ENCODE results near the gene GPC6. TPM values are rescaled to one million over a fixed set of nuclear protein-coding genes. Genes with fewer than 3 reads are reported as not detected.
"Not testable (repeated sequence)": the region's sequence is repeated elsewhere in the genome, so short reads cannot be mapped to it uniquely, and the experiment has no call there.

Gene GPC6
- polyA plus RNA-seq, 4 donors = 0.22 to 45.0 (median 1.4) TPM

- FAIRE-seq = no peak
- H3K36me3 ChIP-seq (ENCODE audit: control insufficient read depth in 3 of 3, insufficient read depth in 2 of 3, low read depth in 1 of 3, low read length in 3 of 3) = no peaks in the 10 kb centered on the region
- WGBS, 3 donors = 80 to 82% (median 80%) methylated on average over 4 of the region's 4 CpGs
Measured at GRCh38 chr13:93480553-93481106, 254.0 kb downstream of the GPC6 start.

GRCh38 chr13:93496117-93496516 lies 269.5 kb downstream of the GPC6 start:
- not testable (repeated sequence) for DNase-seq; H3K4me3 ChIP-seq (ENCODE audit: low read depth in 1 of 3, low read length in 3 of 3); H3K27ac ChIP-seq (ENCODE audit: low read depth in 1 of 3, low read length in 2 of 3); H3K36me3 ChIP-seq (ENCODE audit: control insufficient read depth in 3 of 3, insufficient read depth in 2 of 3, low read depth in 1 of 3, low read length in 3 of 3); H3K27me3 ChIP-seq (ENCODE audit: control insufficient read depth in 3 of 3, insufficient read depth in 3 of 3, low read length in 3 of 3); H3K9me3 ChIP-seq (ENCODE audit: control insufficient read depth in 2 of 2, insufficient read depth in 1 of 2, low read depth in 1 of 2, low read length in 1 of 2); FAIRE-seq; H3K4me1 ChIP-seq (ENCODE audit: control insufficient read depth in 3 of 3, insufficient read depth in 2 of 3, low read depth in 1 of 3, low read length in 2 of 3)
- WGBS, 3 donors = 84 to 88% (median 87%) methylated on average over 21 of the region's 21 CpGs

More at GRCh38 chr13:93480553-93481106, 254.0 kb downstream of the GPC6 start:
- no peaks in the 10 kb centered on the region for H3K9me3 ChIP-seq (ENCODE audit: control insufficient read depth in 2 of 2, insufficient read depth in 1 of 2, low read depth in 1 of 2, low read length in 1 of 2)
- no peaks in the 10 kb centered on the region for H3K27me3 ChIP-seq (ENCODE audit: control insufficient read depth in 3 of 3, insufficient read depth in 3 of 3, low read length in 3 of 3)
- no peak for DNase-seq
- no peak overlapping the region for H3K4me3 ChIP-seq (ENCODE audit: low read depth in 1 of 3, low read length in 3 of 3)
- no peak overlapping the region for H3K27ac ChIP-seq (ENCODE audit: low read depth in 1 of 3, low read length in 2 of 3)
- no peaks in the 10 kb centered on the region for H3K4me1 ChIP-seq (ENCODE audit: control insufficient read depth in 3 of 3, insufficient read depth in 2 of 3, low read depth in 1 of 3, low read length in 2 of 3)

DNA sequence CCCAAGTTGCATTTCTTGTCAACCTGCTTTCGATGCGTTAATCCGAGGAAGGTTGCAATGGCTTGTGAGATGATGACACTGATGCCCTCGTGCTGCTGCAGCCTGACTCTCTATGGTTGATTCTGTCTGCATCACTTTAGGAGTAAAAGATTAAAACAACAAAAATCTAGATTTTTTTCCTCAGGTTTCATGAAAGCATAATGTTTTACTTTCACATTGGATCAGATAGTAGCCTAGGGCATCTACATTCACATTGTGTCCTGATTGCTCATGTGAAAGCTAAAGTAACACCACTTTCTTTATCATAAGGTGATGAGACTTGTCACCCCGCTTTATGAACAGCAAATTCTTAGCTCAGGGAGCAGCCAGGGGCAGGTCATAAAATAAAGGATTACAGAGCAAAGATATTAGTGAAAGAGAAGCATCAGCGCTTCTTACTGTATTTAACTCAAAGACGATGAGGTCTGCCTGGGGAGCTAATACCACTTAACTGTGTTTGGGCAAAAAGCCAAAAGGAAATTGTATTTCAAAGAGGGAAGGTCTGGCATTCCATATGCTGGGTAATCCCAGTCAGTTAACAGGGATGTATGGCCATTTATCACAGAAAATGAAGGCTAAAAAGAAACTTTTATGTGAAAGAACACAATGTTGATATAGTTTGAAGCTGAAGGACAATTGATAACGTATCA lies 270.5 kb downstream of the GPC6 start:
- Histone ChIP-seq H3K27me3 (ENCODE audit: control insufficient read depth in 3 of 3, insufficient read depth in 3 of 3, low read length in 3 of 3) (no peaks in the 10 kb centered on the region), H3K4me3 (ENCODE audit: low read depth in 1 of 3, low read length in 3 of 3) (no peak overlapping the region), H3K9me3 (ENCODE audit: control insufficient read depth in 2 of 2, insufficient read depth in 1 of 2, low read depth in 1 of 2, low read length in 1 of 2) (peaks cover 0 to 3% of the 10 kb centered on the region in 2 donors), H3K36me3 (ENCODE audit: control insufficient read depth in 3 of 3, insufficient read depth in 2 of 3, low read depth in 1 of 3, low read length in 3 of 3) (no peaks in the 10 kb centered on the region), H3K4me1 (ENCODE audit: control insufficient read depth in 3 of 3, insufficient read depth in 2 of 3, low read depth in 1 of 3, low read length in 2 of 3) (no peaks in the 10 kb centered on the region), H3K27ac (ENCODE audit: low read depth in 1 of 3, low read length in 2 of 3) (no peak overlapping the region)
- WGBS, 3 donors = 64 to 71% (median 65%) methylated on average over 8 of the region's 8 CpGs
- no peak for FAIRE-seq
- peak in 1 of 2 donors; percentile 11 for DNase-seq

GRCh38 chr13:93499991-93500390 lies 273.4 kb downstream of the GPC6 start:
- no peaks in the 10 kb centered on the region for H3K27me3 ChIP-seq (ENCODE audit: control insufficient read depth in 3 of 3, insufficient read depth in 3 of 3, low read length in 3 of 3)
- no peak overlapping the region for H3K4me3 ChIP-seq (ENCODE audit: low read depth in 1 of 3, low read length in 3 of 3)
- H3K9me3 ChIP-seq (ENCODE audit: control insufficient read depth in 2 of 2, insufficient read depth in 1 of 2, low read depth in 1 of 2, low read length in 1 of 2) = peaks cover 0 to 3% of the 10 kb centered on the region in 2 donors
- no peaks in the 10 kb centered on the region for H3K36me3 ChIP-seq (ENCODE audit: control insufficient read depth in 3 of 3, insufficient read depth in 2 of 3, low read depth in 1 of 3, low read length in 3 of 3)
- H3K27ac ChIP-seq (ENCODE audit: low read depth in 1 of 3, low read length in 2 of 3) = no peak overlapping the region
- FAIRE-seq = no peak
- DNase-seq = no peak
- 35 to 53% (median 53%) methylated on average over 5 of the region's 5 CpGs for WGBS, 3 donors
- no peaks in the 10 kb centered on the region for H3K4me1 ChIP-seq (ENCODE audit: control insufficient read depth in 3 of 3, insufficient read depth in 2 of 3, low read depth in 1 of 3, low read length in 2 of 3)

DNA sequence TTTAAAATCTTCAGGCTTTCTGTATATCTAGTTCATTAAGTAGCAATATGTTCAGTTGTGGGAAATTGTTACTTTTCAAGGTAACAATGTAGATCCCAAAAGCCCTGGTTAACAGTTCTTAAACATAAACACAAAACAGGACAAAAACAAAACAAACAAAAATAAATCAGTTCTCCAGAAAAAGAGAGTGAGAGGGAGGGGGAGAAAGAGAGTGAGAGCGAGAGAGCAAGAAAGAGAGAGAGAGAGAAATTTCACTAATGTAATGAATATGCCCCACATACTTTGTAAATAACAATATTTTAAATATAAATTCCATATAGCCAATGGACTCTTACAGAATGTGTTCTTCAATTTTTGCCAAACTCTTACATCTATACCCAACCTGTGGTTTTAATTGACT lies 275.5 kb downstream of the GPC6 start:
- Histone ChIP-seq H3K4me1 (ENCODE audit: control insufficient read depth in 3 of 3, insufficient read depth in 2 of 3, low read depth in 1 of 3, low read length in 2 of 3) (no peaks in the 10 kb centered on the region), H3K27ac (ENCODE audit: low read depth in 1 of 3, low read length in 2 of 3) (no peak overlapping the region), H3K36me3 (ENCODE audit: control insufficient read depth in 3 of 3, insufficient read depth in 2 of 3, low read depth in 1 of 3, low read length in 3 of 3) (no peaks in the 10 kb centered on the region), H3K9me3 (ENCODE audit: control insufficient read depth in 2 of 2, insufficient read depth in 1 of 2, low read depth in 1 of 2, low read length in 1 of 2) (peaks cover 0 to 3% of the 10 kb centered on the region in 2 donors), H3K4me3 (ENCODE audit: low read depth in 1 of 3, low read length in 3 of 3) (no peak overlapping the region), H3K27me3 (ENCODE audit: control insufficient read depth in 3 of 3, insufficient read depth in 3 of 3, low read length in 3 of 3) (no peaks in the 10 kb centered on the region)
- 79 to 88% (median 88%) methylated on average over 1 of the region's 1 CpG for WGBS, 3 donors
- DNase-seq (no peak), FAIRE-seq (no peak)

DNA sequence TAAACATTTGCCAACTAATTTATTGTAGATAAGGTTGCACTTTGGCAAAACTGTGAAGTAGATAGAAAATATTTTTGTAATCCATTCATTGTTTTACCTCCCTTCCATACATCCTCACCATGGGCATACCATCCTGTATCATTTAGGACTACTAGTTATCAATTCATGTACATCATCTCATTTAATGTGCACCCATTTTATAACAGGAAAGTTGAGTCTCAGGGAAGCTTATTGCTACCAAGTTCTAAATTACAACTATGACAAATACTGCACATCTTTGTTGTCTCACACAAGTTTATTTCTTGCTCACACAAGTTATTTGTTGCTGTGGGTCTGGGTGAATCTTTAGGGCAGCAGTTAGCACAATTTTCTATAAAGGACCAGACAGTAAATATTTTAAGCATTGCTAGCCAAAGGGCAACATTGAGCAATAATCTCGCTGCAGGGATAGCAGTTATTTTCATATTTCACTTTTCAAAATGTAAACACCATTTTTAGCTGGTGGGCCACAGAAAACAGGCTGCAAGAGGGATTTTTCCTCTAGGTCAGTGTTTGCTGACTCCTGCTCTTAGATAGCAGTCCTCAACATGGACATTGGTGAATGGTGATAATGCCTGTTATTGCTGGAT lies 276.5 kb downstream of the GPC6 start:
- no peak for FAIRE-seq
- WGBS, 3 donors = 59 to 60% (median 59%) methylated on average over 1 of the region's 1 CpG

DNA sequence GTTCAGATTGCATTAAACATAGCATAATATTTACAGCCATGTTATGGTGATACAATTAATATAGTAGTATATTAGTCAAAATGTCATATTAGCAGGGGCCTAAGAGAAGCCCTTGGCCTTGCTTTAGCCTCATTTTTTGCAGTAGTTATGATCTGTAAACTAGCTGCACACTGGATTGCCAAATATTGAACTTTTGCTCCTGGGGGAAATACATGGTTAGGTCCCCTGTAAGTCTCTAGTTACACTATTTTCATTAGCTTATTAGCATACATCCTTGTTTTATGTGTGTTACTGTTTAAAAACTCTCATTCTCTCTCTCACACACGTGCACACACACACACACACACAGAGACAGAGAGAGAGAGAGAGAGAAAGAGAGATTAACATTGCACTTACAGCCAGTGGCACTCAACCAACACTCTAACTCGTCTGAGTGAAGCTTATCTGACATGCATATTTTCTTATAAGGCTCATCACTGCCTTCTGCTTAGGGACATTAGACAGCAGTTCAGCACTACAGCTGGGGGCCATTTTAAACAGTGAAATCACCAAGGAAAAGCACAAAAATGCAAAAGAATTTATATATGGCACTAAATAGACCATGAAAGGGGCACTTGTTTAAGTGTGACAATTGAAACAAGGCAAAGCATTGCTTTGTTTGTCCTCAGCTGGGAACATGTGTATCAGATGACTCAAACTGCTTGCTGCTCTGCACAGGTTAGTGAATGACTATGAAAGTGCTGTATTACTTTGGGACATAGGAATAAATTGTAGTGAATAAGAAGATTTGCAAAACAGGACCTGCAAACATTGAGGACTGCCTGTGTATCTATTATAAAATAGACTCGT lies 278.7 kb downstream of the GPC6 start:
- Histone ChIP-seq H3K4me3 (ENCODE audit: low read depth in 1 of 3, low read length in 3 of 3) (no peak overlapping the region), H3K36me3 (ENCODE audit: control insufficient read depth in 3 of 3, insufficient read depth in 2 of 3, low read depth in 1 of 3, low read length in 3 of 3) (no peaks in the 10 kb centered on the region), H3K9me3 (ENCODE audit: control insufficient read depth in 2 of 2, insufficient read depth in 1 of 2, low read depth in 1 of 2, low read length in 1 of 2) (no peaks in the 10 kb centered on the region), H3K27ac (ENCODE audit: low read depth in 1 of 3, low read length in 2 of 3) (no peak overlapping the region), H3K4me1 (ENCODE audit: control insufficient read depth in 3 of 3, insufficient read depth in 2 of 3, low read depth in 1 of 3, low read length in 2 of 3) (no peaks in the 10 kb centered on the region), H3K27me3 (ENCODE audit: control insufficient read depth in 3 of 3, insufficient read depth in 3 of 3, low read length in 3 of 3) (no peaks in the 10 kb centered on the region)
- 58 to 65% (median 59%) methylated on average over 3 of the region's 3 CpGs for WGBS, 3 donors
- DNase-seq (no peak), FAIRE-seq (no peak)

More for the DNA sequence above, 276.5 kb downstream of the GPC6 start:
- Histone ChIP-seq H3K4me1 (ENCODE audit: control insufficient read depth in 3 of 3, insufficient read depth in 2 of 3, low read depth in 1 of 3, low read length in 2 of 3) (no peaks in the 10 kb centered on the region), H3K4me3 (ENCODE audit: low read depth in 1 of 3, low read length in 3 of 3) (no peak overlapping the region), H3K36me3 (ENCODE audit: control insufficient read depth in 3 of 3, insufficient read depth in 2 of 3, low read depth in 1 of 3, low read length in 3 of 3) (no peaks in the 10 kb centered on the region), H3K27me3 (ENCODE audit: control insufficient read depth in 3 of 3, insufficient read depth in 3 of 3, low read length in 3 of 3) (no peaks in the 10 kb centered on the region), H3K27ac (ENCODE audit: low read depth in 1 of 3, low read length in 2 of 3) (no peak overlapping the region), H3K9me3 (ENCODE audit: control insufficient read depth in 2 of 2, insufficient read depth in 1 of 2, low read depth in 1 of 2, low read length in 1 of 2) (peaks cover 0 to under 1% of the 10 kb centered on the region in 2 donors)
- DNase-seq = no peak

DNA sequence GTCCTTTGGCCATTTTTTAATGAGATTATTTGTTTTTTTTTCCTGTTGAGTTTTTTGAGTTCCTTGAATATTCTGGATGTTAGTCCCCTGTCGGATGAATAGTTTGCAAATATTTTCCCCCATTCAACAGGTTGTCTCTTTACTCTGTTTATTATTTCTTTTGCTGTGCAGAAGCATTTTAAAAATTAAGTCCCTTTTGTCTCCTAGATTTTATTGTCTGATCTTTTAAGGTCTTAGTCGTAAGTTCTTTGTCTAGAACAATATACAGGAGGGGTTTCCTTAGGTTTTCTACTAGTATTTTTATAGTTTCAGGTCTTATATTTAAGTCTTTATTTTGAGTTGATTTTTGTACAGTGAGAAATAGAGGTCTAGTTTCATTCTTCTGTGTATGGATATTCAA lies 284.4 kb downstream of the GPC6 start:
- Histone ChIP-seq H3K4me3 (ENCODE audit: low read depth in 1 of 3, low read length in 3 of 3) (no peak overlapping the region), H3K27me3 (ENCODE audit: control insufficient read depth in 3 of 3, insufficient read depth in 3 of 3, low read length in 3 of 3) (no peaks in the 10 kb centered on the region), H3K36me3 (ENCODE audit: control insufficient read depth in 3 of 3, insufficient read depth in 2 of 3, low read depth in 1 of 3, low read length in 3 of 3) (no peaks in the 10 kb centered on the region), H3K27ac (ENCODE audit: low read depth in 1 of 3, low read length in 2 of 3) (no peak overlapping the region), H3K4me1 (ENCODE audit: control insufficient read depth in 3 of 3, insufficient read depth in 2 of 3, low read depth in 1 of 3, low read length in 2 of 3) (no peaks in the 10 kb centered on the region), H3K9me3 (ENCODE audit: control insufficient read depth in 2 of 2, insufficient read depth in 1 of 2, low read depth in 1 of 2, low read length in 1 of 2) (no peaks in the 10 kb centered on the region)
- no peak for DNase-seq
- WGBS, 3 donors = 42 to 48% (median 46%) methylated on average over 2 of the region's 2 CpGs
- FAIRE-seq = no peak

Data from small intestine (tissue), 7 donors.